NCI-H2171 treated with DMSO at 0.1 percent for 48 hours (cell line): ENCODE results near the gene NECAB2.

Source experiments
- DNase-seq: peaks from one replicate; lab custom pipeline; 2025; lab: John Stamatoyannopoulos, UW

The NECAB2 gene

DNA sequence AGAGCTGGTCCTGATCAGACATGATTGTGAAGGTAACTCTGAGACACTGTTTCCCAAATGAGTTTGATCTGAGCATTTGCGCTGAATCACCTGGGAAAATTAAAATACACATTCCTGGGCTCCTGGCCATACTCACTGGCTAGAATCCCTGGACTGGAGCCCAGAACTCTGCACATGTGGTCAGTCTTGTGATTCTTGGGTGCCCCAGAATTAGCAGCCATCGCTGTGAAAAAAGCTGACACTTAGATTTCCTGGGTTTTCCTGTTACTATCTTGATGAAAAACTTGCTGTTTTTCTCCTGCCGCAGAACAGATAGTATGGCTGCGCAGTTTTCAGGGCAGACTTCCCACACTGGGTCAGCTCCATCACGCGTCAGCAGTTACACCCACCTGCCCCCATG, 24.6 kb downstream of the NECAB2 start:
- DNase-seq = no peak

DNA sequence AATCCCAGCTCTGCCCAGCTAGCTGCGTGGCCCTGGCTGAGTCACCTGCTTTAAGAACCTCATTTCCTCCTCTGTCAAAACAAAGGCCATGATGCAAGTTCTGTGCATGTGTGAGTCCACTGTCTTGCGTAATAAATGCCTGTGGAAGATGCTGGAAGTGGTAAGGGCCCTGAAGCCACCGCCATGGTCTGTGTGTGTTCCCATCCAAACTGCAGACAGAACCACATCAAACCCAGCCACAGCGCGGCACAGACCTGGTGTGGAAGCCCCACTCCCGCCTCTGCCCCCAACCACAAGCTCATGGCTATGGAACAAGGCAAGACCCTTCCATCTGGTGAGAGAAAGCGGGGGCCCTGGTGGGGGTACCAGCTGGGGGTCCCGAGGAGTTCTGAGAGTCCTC, 26.0 kb downstream of the NECAB2 start:
- DNase-seq = no peak

DNA sequence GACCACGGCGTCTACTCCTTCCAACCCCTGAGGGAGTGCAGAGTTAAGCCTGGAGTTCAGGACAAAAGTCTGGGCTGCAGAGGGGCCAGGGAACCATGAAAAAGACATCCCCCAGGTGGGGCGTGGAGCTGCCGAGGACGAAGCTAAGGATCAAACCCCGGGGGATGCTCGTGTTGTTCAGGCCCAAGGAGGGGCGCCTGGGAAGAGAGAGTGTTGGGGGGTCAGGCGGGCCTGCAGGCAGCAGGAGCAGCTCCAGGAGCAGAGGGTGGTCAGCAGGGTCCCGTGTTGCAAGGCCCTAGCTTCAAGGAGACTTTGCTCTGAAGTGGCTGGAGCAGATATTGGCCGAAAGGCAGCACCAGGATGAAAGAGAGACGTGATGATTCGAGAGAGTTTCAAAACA, 26.7 kb downstream of the NECAB2 start:
- DNase-seq = no peak

DNA sequence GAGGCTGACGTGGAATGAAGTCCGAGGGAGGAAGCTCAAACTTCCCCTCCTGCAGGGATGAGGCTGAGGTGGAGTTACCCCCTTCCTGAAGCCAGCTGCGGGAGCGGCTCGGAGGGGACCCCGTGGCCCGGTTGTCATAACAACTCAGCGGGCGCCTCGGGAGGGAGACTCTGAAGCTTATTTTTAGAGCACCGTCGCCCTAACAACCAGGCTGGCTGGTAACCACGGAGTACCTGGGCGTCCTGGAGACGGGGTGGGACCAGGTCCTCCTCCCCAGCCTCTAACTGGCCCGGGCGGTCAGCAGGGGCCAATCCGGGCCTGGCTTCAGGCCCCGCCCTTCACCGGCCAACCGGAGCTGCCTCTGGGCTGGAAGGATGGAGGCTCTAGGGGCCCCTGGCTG, 27.7 kb downstream of the NECAB2 start:
- DNase-seq = peak; percentile 91

GRCh38 chr16:83996481-83997252, 28.6 kb downstream of the NECAB2 start:
- DNase-seq = no peak

- no peak for DNase-seq
Observed at GRCh38 chr16:83998091-83998490, 30.0 kb downstream of the NECAB2 start.

DNA sequence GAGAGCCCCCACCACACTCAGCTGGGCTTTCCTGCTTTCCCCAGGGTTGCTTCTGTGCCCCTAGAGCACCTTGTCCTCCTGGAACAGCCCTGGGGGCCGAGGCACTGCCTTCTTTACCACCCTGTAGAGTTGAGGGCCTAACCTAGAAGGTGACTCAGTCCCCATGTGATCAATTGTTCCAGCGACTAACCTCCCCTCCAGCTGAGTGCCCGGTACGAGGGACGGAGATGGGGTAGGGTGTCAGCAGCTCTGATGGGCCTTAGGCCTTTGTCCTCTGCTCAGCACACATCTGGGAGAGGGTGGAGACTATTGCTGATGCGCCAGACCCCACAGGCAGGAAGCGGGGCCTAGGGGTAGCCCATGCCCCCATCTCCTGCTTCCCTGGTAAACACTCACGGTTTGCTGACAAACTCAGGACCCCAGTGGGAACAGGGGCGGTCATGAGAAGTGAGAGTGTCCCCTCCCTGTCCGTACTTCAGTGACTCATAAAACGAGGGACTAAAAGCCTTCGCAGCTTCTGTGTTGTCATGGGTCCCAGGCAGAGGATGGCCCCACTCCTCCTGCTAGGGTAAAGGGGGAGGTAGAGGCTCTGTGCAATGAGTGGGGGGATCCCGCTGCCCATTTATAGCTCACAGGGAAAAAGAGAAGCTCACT, 33.1 kb downstream of the NECAB2 start:
- DNase-seq = no peak

DNA sequence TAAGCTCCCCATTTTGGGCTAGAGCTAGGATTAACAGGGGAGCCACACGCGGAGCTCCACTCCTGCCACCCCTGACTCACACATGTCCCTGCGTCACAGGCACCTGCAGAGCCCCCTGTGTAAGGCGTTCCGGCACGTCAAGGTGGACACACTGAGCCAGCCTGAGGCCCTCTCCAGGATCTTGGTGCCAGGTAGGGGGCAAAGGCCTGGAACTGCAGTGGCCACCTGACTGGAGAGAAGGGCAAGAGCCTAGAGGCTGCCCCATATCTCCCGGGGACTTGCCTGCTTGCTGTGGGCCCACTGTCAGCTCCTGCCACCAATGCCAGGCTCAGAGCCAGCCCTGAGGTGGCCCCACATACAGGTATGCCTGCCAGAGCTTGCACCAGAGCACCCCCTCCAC, 33.7 kb downstream of the NECAB2 start:
- DNase-seq = no peak

- DNase-seq = no peak
Observed at GRCh38 chr16:84003038-84003437, 35.0 kb downstream of the NECAB2 start.

DNA sequence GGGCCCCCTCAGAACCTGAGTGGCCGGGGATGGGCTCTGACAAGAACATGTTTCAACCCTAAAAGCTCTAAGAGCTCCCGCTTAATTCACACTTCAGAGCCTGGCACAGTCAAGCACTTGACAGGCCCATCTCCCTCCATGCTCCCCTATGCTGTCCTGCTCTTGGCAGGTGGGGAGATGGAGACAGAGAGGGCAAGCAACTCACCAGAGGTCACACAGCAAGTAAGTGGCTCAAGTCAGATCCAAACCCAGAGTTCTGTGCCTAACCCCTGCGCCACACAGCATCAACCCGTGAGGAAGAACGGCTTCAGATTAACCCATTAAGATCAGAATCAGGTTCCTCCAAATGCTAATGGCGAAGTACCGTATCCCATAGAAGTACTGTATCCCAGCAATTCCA, 36.4 kb downstream of the NECAB2 start:
- no peak for DNase-seq

GRCh38 chr16:84005391-84005790, 37.3 kb downstream of the NECAB2 start:
- peak; percentile 44 for DNase-seq

GRCh38 chr16:84007520-84007919, 39.5 kb downstream of the NECAB2 start:
- DNase-seq = no peak

- DNase-seq = no peak
Observed at GRCh38 chr16:84007965-84008364, 39.9 kb downstream of the NECAB2 start.

GRCh38 chr16:84009282-84009681, 41.2 kb downstream of the NECAB2 start:
- DNase-seq = no peak

DNA sequence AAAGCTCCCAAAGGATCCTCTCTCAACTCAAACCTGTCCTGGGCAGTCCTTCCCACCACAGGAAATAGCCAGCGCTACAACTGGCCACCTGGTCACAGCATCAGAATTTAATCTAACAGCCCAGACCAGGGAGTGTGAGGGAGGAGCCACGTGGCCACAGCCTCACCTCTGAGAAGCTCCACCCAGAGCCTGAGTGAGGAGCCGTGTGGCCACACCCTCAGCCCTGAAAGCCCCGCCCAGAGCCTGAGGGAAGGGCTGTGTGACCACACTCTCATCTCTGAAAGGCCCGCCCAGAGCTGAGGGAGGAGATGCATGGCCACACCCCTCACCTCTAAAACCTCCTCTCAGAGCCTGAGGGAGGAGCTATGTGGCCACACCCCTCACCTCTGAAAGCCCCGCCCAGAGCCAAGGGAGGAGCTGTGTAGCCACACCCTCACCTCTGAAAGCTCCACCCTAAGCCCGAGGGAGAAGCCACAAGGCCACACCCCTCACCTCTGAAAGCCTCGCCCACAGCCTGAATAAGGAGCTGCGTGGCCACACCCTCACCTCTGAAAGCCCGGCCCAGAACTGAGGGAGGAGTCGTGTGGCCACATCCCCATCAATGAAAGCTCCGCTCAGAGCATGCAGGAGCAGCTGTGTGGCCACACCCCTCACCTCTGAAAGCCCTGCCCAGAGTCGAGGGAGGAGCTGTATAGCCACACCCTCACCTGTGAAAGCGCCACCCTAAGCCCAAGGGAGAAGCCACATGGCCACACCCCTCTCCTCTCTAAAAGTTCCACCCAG, 45.9 kb downstream of the NECAB2 start:
- peak; percentile 85 for DNase-seq

GRCh38 chr16:84014570-84015327, 46.7 kb downstream of the NECAB2 start:
- DNase-seq = no peak

DNA sequence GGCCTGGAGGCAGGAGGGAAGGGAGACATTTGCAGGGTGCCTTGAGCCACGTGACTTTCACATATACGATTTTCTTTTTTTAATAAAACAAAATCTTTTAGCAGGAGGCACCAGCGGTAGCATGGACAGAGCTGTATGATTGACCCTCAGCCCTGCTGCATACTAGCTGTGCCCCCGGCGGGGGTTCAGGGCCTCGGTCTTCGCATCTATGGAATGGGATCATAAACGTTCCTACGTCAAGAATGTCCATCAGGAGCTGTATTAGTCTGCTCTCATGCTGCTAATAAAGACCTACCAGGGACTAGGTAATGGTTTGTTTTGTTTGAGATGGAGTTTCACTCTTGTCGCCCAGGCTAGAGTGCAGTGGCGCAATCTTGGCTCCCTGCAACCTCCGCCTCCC, 47.4 kb downstream of the NECAB2 start:
- DNase-seq = no peak

- no peak for DNase-seq
Observed at GRCh38 chr16:84016477-84016876, 48.4 kb downstream of the NECAB2 start.

GRCh38 chr16:84018710-84019109, 50.7 kb downstream of the NECAB2 start:
- DNase-seq = no peak

GRCh38 chr16:84020353-84020752, 52.3 kb downstream of the NECAB2 start:
- DNase-seq = no peak

GRCh38 chr16:84021488-84021887, 53.4 kb downstream of the NECAB2 start:
- DNase-seq = no peak

GRCh38 chr16:84022644-84023043, 54.6 kb downstream of the NECAB2 start:
- DNase-seq = peak; percentile 78
